HuH-7 (cell line): Measurements from ENCODE around the gene CT45A10.
A peak's percentile ranks its signal among the peaks of the same experiment; 100 is the strongest.
"Not testable (repeated sequence)": the region's sequence is repeated elsewhere in the genome, so short reads cannot be mapped to it uniquely, and the experiment has no call there.

Experiments
- DNase-seq: peaks from one replicate; pipeline ENCODE4 v3.0.0; 2011; ENCODE audit warnings: low spot score

CT45A10 gene, protein sequence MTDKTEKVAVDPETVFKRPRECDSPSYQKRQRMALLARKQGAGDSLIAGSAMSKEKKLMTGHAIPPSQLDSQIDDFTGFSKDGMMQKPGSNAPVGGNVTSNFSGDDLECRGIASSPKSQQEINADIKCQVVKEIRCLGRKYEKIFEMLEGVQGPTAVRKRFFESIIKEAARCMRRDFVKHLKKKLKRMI

DNA sequence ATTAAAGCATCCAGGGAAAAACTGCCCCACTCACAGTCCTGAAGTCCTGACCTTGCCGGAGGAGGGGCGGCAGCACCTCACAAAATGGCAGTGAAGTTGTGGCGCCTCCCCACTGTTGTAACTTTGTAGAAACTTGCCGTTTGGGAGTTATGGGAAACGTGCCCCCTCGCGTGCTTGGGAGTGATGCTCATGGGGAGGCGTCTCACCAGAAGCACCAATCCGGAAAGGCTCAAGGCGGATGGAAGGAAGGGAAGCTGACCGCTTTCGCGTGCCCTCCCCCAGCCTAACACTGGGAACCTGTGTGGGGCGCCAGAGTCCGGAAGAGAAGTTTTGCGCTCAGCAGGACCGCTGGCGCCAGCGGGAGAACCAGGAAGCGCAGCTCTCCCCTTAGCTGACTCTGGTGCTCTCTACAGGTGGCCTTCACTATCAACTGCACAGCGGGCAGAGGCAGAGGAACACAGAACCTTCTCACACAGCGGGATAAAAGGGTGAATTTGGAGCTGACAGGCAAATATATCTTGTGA, at the start of gene CT45A10, which contains the start of gene SAGE1:
Gene CT45A10 (minus strand): TSS at position 151 of the 524 bp plus-strand sequence. CDS start 8,100 bp downstream, outside the sequence.
Gene SAGE1 (plus strand): TSS at position 423 of the 524 bp plus-strand sequence. CDS start 2,527 bp downstream, outside the sequence.
- DNase-seq: no peak

DNA sequence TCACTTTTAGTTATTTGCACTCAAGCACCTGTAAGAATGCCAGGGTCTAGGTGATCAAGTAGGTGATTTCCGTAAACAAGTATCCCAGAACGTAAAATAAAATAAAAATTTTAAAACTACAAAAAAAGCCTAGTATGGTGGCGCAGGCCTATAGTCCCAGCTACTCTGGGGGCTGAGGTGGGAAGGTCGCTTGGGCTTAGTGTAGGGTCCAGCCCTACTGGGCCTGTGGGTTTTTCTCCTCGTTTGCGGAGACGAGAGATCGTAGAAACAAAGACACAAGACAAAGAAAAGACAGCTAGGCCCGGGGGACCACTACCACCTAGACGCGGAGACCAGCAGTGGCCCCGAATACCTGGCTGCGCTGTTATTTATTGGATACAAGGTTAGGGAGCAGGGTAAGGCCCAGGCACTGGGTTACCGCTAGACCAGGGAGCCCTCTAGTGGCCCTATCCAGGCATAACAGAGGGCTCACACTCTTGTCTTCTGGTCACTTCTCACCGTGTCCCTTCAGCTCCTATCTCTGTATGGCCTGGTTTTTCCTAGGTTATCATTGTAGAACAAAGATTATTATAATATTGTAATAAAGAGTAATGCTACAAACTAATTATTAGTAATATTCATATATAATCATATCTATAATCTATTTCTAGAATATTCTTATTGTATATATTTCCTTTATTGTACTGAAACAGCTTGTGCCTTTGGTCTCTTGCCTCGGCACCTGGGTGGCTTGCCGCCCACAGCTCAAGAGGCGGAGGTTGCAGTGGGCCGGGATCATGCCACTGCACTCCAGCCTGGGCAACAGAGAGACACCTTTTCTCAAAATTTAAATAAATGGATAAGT, 38.6 kb upstream of the CT45A10 start:
- DNase-seq: peak; percentile 13

DNA sequence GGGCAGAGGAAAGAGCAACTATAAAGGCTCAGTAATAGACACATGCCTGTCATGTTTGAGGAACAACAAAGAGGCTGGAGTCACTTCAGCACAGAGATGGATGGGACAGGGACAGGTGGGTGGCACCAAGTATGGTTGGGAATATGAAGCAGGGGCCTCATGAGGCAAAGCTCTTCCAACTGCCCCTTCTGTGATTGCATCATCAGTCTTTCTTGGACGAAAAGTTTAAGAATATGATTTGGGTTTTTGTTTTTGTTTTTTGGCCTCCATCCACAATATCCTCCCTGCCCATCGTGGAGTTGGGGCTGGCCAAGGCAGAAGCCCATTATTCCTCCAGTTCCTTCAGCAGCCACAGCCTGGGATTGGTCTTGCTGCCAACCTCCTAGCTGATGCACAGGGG, 34.7 kb upstream of the CT45A10 start:
- no peak for DNase-seq

DNA sequence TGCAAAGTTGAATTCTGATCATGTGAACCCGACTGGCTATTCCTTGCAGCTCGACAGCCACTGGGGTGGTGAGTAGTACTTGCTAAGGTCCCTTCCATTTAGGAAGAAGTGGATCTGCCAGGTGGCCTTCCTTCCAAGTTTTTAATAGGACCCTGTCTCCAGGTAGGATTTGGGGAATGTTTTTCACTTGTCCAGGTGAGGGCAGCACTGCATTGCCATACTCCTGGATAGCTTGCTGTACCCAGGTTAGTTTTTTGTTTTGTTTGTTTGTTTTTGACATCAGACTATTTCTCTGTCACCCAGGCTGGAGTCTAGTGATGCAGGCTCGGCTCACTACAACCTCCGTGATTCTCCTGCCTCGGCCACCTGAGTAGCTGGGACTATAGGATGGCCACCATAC, 30.1 kb upstream of the CT45A10 start:
- DNase-seq: peak; percentile 4

DNA sequence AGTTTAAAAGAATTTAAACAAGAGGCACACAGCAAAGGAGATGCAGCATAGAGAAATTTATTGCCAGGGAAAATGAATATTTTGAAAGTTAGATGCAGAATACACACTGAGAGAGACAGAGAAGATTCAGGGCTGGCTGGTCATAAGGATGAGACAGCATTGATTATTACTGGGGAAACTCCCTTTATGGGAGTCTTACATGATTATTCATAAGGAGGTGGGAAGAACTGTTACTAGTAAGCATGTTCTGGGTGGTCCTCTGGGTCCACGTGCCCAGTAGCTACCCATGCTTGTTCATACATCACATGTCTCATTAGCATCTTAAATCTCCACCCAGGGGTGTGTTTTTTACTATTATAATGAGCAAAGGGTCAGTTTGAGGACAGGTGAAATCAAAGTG, 27.3 kb upstream of the CT45A10 start:
- not testable (repeated sequence) for DNase-seq

DNA sequence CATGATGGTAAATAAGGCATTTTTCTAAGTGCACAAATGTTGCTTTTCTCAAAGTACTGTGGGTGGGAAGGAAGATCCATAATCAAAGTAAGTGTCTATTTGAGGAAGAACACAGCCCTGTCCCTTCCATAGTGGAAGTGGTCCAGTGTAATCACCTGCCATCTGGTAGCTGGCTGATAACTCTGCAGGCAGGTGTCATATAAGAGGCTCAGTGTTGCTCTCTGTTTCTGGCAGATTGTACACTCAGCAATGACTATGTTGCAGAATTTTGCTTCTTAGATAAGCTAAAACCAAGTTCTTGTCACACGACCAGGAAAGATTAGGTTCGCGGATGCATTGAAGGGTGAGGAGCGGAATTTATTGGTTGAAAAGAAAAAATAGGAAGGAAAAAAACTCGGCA, 21.2 kb upstream of the CT45A10 start:
- no peak for DNase-seq

DNA sequence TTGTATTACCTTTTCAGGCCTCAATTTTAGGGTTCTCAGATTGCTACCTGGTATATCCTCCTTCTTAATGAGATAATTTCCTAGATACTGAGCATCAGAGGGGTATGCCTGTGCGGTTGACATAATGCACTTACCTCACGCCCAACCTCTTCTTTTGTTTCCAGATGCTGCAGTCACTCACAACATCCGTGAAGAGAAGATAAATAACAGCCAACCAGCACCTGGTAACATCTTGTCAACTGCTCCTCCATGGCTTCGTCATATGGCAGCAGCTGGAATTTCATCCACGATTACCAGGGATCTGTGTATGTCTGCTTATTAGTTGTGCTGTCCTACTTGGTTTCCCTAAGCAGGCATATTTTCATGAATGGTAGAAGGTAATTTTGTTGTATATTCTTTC, 17.0 kb upstream of the CT45A10 start:
- no peak for DNase-seq

DNA sequence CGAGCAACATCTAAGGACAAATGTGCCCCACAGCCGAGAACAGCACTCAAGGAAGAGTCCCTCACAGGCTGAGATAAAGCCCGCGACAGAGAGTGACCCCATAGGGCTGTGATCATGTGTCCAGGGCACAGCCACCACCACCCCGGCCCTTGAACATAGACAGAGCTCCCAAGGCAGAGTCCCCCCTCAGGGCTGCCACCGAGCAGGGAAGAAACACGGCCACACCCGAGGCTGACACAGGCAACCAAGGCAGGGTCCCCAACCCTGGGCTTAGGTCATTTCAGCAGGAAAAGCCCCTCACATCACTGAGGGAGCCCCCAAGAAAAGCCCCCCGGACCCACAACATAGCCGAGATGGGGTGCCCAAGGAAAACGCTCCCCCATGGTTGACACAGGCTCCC, 463 bp downstream of the CT45A10 start:
- no peak for DNase-seq

DNA sequence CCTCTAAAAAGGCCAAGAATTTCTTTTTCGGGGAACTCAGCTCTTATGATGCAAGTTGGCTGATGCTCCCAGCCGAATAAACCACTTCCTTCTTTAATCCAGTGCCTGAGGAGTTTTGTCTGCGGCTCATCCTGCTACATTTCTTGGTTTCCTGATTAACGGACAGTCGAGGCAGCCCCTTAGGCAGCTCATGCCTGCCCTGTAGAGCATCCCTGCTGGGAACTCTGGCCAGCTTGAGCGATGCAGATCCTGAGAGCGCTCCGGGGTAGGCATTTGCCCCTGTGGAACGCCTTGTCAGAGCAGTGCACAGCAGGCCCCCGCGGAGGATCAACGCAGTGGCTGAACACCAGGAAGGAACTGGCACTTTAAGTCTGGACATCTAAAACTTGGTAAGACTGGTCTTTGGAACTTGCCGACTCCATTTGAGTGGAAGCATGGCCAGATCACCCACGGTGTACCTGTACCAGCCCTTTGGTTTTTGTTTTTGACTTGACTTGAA, 3.1 kb downstream of the CT45A10 start:
- DNase-seq: no peak

DNA sequence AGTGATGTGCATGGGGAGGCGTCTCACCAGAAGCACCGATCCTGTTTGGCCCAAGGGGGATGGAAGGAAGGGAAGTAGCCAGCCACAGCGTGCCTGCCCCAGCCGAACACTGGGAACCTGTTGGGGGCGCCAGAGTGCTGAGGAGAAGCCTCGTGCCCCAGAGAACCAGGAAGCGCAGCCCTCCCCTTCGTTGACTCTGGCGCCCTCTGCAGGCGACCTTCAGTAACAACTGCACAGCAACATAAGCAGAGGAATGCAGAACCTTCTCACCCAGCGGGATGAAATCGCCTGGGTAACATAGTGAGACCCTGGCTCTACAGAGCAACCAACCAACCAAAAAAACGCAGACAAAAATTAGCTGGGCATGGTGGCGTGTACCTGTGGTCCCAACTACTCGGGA, 4.3 kb downstream of the CT45A10 start:
- DNase-seq: not testable (repeated sequence)

DNA sequence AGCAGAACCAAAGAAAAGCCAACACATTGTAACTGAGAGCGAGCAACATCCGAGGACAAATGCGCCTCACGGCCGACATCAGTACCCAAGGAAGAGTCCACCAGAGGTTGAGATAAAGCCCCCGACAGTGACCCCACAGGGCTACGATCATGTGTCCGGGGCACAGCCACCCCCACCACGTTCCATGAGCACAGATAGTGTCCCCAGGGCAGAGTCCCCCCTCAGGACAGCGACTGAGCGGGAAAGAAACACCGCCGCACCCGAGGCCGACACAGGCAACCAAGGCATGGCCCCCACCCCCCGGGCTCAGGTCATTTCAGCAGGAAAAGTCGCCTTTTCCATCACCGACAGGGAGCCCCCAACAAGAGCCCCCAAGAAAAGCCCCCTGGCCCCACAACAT, 5.0 kb downstream of the CT45A10 start:
- DNase-seq: not testable (repeated sequence)

DNA sequence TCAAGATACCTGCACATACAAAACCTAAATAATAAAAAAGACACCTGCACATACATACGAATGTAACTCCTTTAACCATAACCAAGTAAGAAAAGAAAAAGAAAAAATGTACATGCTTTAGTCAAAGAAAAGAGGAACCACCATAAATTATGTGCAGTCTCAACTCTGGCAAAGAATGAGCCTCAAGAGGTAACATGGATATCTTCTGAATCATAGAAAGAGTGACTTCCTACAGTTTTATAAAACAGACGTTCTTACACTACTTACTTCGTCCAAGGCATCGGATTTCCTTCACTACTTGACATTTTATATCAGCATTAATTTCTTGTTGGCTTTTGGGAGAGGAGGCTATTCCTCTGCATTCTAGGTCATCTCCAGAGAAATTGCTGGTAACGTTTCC, 10.5 kb downstream of the CT45A10 start:
- DNase-seq: not testable (repeated sequence)

DNA sequence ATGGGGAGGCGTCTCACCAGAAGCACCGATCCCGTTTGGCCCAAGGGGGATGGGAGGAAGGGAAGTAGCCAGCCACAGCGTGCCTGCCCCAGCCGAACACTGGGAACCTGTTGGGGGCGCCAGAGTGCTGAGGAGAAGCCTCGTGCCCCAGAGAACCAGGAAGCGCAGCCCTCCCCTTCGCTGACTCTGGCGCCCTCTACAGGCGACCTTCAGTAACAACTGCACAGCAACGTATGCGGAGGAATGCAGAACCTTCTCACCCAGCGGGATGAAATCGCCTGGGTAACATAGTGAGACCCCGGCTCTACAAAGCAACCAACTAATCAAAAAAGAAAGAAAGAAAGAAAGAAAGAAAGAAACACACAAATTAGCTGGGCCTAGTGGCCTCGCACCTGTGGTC, 21.5 kb downstream of the CT45A10 start, which contains the start of gene CT45A9:
Gene CT45A9 (minus strand): TSS at position 101 of the 400 bp plus-strand sequence. CDS start 3,751 bp downstream, outside the sequence.
- not testable (repeated sequence) for DNase-seq

DNA sequence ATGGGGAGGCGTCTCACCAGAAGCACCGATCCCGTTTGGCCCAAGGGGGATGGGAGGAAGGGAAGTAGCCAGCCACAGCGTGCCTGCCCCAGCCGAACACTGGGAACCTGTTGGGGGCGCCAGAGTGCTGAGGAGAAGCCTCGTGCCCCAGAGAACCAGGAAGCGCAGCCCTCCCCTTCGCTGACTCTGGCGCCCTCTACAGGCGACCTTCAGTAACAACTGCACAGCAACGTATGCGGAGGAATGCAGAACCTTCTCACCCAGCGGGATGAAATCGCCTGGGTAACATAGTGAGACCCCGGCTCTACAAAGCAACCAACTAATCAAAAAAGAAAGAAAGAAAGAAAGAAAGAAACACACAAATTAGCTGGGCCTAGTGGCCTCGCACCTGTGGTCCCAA, 38.8 kb downstream of the CT45A10 start, which contains the start of gene CT45A8:
Gene CT45A8 (minus strand): TSS at position 101 of the 400 bp plus-strand sequence. CDS start 3,755 bp downstream, outside the sequence.
- DNase-seq: not testable (repeated sequence)

DNA sequence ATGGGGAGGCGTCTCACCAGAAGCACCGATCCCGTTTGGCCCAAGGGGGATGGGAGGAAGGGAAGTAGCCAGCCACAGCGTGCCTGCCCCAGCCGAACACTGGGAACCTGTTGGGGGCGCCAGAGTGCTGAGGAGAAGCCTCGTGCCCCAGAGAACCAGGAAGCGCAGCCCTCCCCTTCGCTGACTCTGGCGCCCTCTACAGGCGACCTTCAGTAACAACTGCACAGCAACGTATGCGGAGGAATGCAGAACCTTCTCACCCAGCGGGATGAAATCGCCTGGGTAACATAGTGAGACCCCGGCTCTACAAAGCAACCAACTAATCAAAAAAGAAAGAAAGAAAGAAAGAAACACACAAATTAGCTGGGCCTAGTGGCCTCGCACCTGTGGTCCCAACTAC, 56.1 kb downstream of the CT45A10 start, which contains the start of gene CT45A7:
Gene CT45A7 (minus strand): TSS at position 101 of the 400 bp plus-strand sequence. CDS start 3,747 bp downstream, outside the sequence.
- not testable (repeated sequence) for DNase-seq
